Measurements from ENCODE around the gene MBLAC1.
A peak's percentile ranks its signal among the peaks of the same experiment; 100 is the strongest.
"Not testable (repeated sequence)": the region's sequence is repeated elsewhere in the genome, so short reads cannot be mapped to it uniquely, and the experiment has no call there.

MBLAC1 gene

DNA sequence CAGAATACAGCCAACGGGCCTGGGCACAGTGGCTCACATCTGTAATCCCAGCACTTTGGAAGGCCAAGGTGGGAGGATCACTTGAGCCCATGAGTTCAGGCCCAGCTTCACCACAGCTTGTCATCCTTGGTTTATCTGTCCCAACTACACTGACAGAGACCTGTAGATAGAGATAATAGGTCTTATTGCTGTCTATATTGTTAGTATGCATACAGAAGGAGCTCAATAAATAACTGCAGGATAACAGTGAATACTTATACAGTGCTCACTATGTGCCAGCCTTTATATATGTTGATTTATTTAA, 6.1 kb upstream of the MBLAC1 start:
- DNase-seq (ENCODE audit: low read depth in 1 of 2, low spot score in 1 of 2) = no peak

DNA sequence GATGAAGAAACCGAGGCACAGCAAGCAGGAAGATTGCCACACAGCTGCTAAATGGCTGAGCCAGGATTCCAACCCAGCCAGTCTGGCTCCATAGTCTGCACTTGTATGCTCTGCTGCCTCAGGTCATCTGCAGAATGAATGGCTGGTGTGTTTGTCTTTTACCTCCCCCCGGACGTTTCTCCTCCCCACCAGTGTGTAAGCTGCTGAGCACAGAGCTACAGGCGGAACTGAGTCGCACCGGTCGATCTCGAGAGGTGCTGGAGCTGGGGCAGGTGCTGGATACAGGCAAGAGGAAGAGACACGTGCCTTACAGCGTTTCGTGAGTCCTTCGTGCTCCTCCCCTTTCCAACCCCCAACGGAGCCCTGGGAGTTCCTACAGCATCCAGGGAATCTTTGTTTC, 4.7 kb upstream of the MBLAC1 start:
- no peak for DNase-seq (ENCODE audit: low read depth in 1 of 2, low spot score in 1 of 2)

DNA sequence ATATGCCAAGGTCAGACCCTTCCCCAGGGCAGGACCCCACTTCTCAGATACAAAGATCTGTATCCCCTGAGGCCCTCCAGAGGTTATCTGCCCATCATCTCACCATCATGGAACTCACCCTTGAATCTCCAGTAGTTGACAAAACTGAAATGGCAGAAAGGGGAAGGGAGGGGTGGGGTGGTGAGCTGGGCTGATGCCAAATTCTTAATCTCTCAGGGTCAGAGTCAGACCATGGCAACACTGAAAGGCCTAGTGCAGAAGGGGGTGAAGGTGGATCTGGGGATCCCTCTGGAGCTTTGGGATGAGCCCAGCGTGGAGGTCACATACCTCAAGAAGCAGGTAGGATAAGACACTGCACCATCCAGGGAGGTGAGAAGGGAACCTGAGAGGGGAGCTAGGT, 4.2 kb upstream of the MBLAC1 start:
- DNase-seq (ENCODE audit: low read depth in 1 of 2, low spot score in 1 of 2) = no peak

DNA sequence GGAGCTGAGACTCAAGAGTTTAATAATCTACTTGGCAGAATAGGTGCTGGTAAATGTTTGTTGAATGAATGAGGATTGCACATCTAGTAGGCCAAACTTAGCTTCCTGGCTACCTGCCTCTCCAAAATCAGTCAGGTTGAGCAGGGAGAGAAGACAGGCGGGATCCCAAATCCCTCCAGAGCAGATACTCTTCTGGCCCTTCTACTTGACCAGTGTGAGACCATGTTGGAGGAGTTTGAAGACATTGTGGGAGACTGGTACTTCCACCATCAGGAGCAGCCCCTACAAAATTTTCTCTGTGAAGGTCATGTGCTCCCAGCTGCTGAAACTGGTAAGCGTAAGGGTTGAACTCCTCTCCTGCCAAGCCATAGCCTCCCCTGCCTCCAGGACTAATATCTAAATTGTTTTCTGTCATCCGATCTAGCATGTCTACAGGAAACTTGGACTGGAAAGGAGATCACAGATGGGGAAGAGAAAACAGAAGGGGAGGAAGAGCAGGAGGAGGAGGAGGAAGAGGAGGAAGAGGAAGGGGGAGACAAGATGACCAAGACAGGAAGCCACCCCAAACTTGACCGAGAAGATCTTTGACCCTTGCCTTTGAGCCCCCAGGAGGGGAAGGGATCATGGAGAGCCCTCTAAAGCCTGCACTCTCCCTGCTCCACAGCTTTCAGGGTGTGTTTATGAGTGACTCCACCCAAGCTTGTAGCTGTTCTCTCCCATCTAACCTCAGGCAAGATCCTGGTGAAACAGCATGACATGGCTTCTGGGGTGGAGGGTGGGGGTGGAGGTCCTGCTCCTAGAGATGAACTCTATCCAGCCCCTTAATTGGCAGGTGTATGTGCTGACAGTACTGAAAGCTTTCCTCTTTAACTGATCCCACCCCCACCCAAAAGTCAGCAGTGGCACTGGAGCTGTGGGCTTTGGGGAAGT, 2.2 kb upstream of the MBLAC1 start:
- DNase-seq (ENCODE audit: low read depth in 1 of 2, low spot score in 1 of 2) = no peak

DNA sequence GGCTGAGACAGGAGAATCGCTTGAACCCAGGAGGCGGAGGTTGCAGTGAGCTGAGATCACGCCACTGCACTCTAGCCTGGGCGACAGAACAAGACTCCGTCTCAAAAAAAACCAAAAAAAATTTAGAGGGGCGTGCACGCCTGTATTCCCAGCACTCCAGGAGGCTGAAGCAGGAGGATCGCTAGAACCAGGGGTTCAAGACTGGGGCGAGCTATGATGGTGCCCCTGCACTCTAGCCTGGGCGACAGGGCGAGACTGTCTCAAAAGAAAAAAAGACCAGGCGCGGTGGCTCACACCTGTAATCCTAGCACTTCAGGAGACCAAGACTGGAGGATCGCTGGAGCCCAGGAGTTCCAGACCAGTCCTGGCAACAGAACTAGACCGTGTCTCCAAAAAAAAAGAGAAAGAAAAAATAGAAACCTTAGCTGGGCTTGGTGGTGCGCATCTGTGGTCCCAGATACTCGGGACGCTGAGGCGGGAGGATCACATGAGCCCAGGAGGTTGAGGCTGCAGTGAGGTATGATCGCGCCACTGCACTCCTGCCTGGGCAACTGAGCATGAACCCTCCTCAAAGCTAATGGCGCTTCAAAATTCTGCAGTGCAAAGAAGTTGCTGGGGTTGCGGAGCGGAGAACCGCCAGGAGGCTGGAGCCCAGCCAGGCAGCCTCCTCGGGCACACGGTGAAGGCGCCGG, 382 bp upstream of the MBLAC1 start:
- DNase-seq (ENCODE audit: low read depth in 1 of 2, low spot score in 1 of 2) = no peak

DNA sequence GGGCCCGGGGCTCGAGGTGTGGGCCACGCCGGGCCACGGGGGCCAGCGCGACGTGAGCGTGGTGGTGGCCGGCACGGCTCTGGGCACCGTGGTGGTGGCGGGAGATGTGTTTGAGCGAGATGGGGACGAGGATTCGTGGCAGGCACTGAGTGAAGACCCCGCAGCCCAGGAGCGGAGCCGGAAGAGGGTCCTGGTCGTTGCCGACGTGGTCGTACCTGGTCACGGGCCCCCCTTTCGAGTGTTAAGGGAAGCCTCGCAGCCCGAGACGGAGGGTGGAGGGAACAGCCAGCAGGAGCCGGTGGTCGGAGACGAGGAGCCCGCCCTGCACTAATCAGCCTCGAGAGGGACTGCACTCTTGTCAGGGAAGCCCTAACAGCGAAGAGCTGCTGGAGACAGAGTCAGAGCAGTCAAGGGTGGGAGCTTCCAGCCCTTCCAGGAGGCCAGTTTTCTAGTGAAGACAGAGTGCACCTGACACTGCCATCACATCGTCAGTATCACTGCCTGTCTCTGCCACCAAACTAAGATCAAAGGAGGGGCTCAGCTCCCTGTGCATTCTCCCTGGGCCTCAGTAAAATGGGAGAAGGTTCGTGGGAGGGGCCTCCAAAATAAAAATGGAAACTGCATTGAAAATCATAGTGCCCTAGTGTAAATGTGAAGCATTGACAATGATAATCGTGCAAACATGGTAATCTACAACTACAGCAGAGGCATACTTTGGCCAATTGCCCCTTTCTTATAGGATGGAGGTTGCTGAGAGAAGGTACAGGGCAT, 1.3 kb downstream of the MBLAC1 start:
- DNase-seq (ENCODE audit: low read depth in 1 of 2, low spot score in 1 of 2) = no peak

DNA sequence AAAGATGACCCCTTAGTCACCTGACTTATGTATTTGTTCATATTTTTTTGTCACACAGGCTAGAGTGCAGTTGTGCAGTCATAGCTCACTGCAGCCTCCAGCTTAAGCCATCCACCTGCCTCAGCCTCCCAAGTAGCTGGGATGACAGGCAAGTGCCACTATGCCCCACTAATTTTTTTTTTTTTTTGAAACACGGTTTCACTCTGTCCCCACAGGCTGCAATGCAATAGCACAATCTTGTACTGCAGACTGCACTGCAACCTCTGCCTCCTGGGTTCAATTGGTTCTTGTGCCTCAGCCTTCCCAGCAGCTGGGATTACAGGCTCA, 1.8 kb downstream of the MBLAC1 start:
- DNase-seq (ENCODE audit: low read depth in 1 of 2, low spot score in 1 of 2) = no peak

DNA sequence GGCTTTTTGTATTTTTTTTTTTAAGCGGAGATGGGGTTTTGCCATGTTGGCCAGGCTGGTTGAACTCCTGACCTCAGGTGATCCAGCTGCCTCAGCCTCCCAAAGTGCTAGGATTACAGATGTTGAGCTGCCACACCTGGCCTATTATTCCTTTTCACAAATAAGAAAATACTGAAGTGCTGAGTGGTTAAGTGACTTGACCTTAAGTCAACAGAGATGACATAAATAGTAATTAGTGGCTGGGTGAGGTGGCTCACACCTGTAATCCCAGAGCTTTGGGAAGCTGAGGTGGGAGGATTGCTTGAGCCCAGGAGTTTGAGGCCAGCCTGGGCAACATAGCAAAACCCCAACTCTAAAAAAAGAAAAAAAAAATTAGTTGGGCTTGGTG, 3.4 kb downstream of the MBLAC1 start:
- DNase-seq (ENCODE audit: low read depth in 1 of 2, low spot score in 1 of 2) = not testable (repeated sequence)

DNA sequence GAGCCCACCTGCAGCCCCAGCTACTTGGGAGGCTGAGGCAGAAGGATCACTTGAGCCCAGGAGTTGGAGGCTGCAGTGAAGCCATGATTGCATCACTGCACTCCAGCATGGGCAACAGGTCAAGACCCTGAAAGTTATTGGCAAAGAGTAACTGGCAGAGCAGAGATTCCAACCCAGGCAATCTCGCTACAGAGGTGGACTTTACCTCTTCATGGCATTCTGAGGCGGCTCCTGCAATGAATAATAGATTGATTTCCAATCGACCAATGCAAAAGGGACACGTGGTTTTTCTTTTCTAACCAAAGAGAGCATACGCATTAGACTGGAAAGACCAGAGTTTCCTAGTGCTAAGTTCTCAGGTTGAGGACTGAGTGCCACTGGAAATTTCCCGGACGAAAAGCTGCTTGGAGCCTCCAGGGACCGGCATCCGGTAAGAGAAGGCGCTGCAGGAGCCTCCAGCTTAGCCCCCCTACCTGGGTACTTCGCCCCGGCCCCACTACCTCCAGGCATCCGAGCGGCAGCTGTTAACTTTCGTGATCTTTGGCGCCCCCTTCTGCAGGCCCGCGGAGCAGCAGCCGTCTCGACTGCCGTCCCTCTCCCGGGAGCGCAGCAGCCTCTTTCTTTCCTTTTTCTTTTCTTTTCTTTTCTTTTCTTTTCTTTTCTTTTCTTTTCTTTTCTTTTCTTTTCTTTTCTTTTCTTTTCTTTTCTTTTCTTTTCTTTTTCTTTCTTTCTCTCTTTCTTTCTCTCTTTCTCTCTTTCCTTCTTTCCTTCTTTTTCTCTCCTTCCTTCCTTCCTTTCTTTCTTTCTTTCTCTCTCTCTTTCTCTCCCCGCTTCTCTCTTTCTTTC, 4.1 kb downstream of the MBLAC1 start:
- peak; percentile 74 to 81 for DNase-seq (ENCODE audit: low read depth in 1 of 2, low spot score in 1 of 2)

DNA sequence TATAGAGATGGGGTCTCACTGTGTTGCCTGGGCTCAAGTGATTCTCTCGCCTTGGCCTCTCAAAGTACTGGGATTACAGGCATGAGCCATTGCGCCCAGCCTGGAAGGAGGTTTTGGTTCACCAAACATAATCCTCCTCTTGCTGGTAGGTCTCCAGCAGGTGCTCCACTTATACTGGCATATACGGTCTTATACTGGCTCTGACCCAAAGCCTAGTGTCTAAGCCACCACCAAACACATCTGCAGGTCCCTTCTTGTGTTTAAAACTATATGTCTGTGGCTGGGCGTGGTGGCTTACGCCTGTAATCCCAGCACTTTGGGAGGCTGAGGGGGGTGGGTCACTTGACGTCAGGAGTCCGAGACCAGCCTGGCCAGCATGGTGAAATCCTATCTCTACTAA, 5.4 kb downstream of the MBLAC1 start:
- DNase-seq (ENCODE audit: low read depth in 1 of 2, low spot score in 1 of 2) = no peak

DNA sequence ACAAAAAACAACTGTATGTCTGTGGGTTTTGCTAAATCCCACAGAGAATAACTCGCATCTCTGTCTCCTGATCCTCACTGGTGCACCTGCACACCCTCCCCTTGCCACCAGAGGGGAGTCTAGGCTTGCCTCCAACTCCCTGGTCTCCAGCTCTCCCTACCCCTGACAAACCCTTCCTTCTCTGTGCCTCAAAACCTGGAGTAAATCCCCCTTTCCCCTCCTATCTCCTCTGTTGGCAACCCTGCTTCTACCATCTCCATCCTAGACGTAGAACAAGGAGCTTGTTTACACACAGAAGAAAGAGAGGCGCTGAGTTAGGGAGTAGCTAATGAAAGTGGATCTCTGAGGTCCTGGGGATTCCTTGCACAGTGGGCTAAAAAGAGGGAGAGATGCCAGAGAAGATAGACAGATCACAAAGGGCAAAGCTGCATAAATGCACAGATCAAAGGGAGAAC, 6.0 kb downstream of the MBLAC1 start:
- DNase-seq (ENCODE audit: low read depth in 1 of 2, low spot score in 1 of 2) = peak in 1 of 2 donors; percentile 32

DNA sequence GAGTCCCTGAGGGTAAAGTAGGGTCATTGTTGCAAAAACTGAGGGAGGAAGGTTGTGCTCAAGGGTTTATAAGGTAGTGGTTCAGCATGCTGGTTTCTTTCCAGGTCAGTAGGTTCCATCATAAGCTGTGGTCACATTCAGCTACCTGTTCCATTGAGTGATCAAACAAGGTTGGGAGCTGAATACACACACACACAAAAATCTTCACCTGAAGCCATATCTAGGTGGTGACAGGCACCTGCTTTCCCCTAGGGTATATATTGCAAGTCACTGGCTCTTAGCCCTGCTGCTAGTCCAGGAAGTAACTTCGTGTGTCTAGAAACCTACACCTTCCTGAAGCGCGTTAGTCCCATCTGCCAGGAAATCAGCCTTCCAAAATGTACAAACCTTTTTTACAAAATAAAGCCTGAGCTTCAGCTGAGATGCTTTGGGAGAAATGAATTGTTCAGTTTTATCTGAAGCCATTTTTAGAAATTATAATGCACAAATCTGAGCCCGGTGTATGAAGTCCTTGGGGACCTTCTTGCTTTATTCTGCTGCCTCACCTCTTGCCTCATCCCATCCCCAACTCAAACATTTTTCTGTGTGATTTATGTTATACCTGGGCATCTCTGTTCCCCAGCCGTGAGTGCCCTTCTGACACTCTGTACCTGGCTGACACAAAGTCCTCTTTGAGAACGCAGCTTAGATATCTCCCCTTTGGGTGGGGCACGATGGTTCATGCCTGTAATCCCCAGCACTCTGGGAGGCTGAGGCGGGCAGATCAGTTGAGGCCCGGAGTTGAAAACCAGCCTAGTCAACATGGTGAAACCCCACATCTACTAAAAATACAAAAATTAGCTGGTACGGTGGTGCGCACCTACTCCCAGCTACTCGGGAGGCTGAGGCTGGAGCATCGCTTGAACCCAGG, 11.3 kb downstream of the MBLAC1 start:
- DNase-seq (ENCODE audit: low read depth in 1 of 2, low spot score in 1 of 2) = no peak

DNA sequence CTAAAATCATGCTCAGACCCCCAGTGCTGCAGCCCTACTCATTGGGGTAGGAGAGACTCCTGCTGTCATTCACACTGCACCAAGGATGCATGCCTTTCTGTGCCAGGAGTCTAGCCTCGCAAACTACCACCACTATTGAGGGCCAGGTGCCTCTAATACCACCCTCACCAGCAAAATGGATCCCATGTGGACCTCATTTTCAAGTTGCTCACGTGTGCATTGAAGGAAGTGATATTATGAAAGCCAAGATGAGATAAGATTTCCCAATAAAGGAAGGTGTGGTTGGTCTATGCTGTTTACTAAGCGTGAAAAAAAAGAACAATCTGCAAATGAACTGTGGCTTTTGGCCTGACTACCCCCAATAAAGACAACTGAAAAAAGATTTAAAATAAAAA, 14.8 kb downstream of the MBLAC1 start:
- DNase-seq (ENCODE audit: low read depth in 1 of 2, low spot score in 1 of 2) = no peak

DNA sequence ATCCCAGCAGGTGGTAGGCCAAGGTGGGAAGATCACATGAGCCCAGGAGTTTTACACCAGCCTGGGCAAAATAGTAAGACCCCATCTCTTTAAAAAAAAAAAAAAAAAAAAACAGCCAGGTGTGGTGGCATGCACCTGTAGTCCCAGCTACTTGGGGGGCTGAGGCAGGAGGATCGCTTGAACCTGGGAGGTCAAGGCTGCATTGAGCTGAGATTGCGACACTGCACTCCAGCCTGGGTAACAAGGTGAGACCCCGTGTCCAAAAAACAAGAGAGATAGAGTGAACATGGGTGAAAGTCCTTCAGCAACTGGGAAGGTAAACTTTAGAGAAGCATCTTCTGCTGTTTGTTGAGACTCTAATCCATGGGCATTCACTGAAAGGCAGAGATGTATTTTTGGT, 15.7 kb downstream of the MBLAC1 start:
- no peak for DNase-seq (ENCODE audit: low read depth in 1 of 2, low spot score in 1 of 2)

DNA sequence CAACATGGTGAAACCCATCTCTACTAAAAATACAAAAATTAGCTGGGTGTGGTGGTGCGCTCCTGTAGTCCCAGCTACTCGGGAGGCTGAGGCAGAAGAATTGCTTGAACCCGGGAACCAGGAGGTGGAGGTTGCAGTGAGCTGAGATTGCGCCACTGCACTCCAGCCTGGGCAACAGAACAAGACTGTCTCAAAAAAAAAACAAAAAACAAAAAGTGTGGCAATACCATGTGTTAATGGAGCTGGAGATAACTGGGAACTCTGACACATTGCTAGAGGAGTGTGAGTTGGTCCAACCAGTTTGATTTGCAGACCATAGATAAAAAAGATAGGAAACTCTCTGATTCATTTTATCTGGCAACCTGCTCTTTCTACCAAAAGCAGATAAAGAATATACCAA, 19.6 kb downstream of the MBLAC1 start:
- DNase-seq (ENCODE audit: low read depth in 1 of 2, low spot score in 1 of 2) = not testable (repeated sequence)

DNA sequence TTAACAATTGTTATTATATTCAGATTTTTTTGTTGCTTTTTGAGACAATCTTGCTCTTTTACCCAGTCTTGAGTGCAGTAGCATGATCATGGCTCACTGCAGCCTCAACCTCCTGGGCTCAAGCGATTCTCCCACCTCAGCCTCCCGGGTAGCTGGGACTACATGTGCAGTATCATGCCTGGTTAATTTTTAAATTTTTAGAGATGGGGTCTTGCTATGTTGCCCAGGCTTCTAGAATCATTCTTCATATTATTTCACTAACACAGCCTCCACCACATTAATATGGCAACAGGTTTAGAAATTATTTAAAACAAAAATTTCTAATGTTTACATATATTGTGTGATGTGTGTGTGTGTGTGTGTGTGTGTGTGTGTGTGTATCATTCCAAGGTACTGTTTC, 20.5 kb downstream of the MBLAC1 start:
- DNase-seq (ENCODE audit: low read depth in 1 of 2, low spot score in 1 of 2) = no peak

DNA sequence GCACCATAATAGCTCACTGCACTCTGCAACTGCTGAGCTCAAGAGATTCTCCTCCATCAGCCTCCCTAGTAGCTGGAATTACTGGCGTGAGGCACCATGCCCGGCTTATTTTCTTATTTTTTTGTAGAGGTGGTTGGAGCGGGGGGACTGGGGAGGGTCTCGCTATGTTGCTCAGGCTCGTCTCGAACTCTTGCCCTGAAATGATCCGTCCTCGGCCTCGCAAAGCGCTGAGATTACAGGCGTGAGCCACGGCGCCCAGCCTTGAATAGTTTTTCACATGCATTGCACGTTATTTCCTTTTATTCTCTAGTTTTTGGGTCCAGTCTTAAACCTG, 21.4 kb downstream of the MBLAC1 start:
- DNase-seq (ENCODE audit: low read depth in 1 of 2, low spot score in 1 of 2) = no peak

DNA sequence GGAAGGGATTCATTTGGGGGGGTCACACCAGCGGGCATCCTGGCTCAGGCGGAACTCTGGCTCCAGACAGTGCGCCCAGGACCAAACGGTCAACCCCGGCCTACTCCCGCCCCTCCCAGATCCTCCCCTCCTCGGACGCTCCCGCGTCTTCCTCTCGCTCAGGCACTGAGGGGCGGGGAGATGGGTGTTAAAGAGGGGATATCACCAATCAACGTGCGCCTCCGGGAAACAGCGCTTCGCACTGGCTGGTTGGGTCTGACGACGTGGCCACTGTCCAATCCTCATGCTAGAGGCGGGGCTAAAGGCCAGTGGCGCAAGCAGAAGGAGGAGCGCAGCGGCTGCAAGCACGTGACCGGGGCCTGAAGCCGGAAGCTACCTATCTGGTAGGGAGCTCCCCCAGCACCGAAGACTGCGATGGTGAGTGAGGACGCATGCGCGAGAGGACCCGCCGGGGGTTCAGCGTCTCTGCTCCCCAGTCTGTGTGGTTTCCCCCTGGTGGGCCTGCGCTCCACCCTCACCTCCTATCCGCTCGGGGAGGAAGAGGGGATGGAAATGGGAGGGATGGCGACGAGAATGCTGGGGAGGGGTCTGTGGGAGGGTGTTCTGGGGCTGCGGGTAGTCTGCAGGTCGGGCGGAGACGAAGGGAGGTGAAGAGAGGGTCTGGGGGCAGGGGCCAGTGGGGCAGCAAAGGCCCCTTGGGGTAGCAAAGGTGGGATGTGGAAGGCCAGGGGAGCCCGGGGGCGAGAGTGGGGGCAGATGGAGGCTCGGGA, 22.0 kb downstream of the MBLAC1 start, which contains the start of gene LAMTOR4:
LAMTOR4 (plus strand) TSS at position 360 of the 770 bp plus-strand sequence; CDS start at position 415, 55 bp downstream.
- peak; percentile 93 to 97 for DNase-seq (ENCODE audit: low read depth in 1 of 2, low spot score in 1 of 2)

DNA sequence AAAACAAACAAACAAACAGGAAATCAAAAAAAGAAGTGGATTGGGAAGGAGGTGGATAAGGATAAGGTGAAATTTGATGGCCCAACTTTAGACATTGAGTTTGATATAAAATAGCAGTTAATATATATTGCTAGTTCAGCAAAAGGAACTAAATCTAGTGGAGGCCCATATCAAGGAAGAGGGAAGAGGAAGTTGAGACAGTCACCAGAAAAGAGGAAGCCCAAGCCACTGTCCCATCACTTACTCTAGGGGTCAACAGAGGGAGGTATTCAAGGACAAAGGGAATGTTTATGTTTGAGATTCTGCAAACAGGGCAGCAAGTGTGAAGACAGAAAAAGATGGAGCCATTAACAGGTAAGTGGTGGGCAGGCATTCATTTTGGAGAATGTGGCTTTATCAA, 25.6 kb downstream of the MBLAC1 start:
- no peak for DNase-seq (ENCODE audit: low read depth in 1 of 2, low spot score in 1 of 2)

Measured in activated T-helper 1 cell treated with anti-CD3 and anti-CD28 coated beads, Interleukin-2, amount 50 U/mL, for 16 hours (primary cell).